K562 (cell line): ENCODE measurements around the gene SEMA3C. TPM values are rescaled to one million over a fixed set of nuclear protein-coding genes. Genes with fewer than 3 reads are reported as not detected.

Experiments
- ATAC-seq: fragments of 200-7000 bp; cut with Tn5 transposase; 3 replicates; pipeline ENCODE4 v1.9.1; 2020; ENCODE audit warnings: moderate library complexity
- BruUV-seq: library from RNA; stranded (reverse); fragments of 400-500 nt; replicated peaks from 2 replicates; lab custom pipeline; 2021; lab: Mats Ljungman, UMichigan
- CTCF ChIA-PET: fragments of 300-600 bp; formaldehyde crosslinking; extraction: SDS; loops from one replicate; lab custom pipeline; 2021; ENCODE audit warnings: low intra/inter-chr PET ratio; lab: Yijun Ruan, JAX
- POLR2A ChIA-PET: fragments of 300-600, 350-650 bp; sonication (Branson Sonifier 250); formaldehyde crosslinking; extraction: SDS; loops from one replicate; lab custom pipeline; 2021; ENCODE audit warnings: antibody characterized with exemption, inconsistent platforms; lab: Yijun Ruan, JAX
- DNase-seq, 4 experiments: peaks; one replicate each; pipeline versions ENCODE4 v3.0.0 to v3.0.0-alpha.2; 2011 to 2018; ENCODE audit warnings: low spot score in 3 of 4, mixed read lengths in 3 of 4; ENCODE audit errors: extremely low read depth in 1 of 4
- FAIRE-seq: peaks from 2 replicates; lab custom pipeline; 2011; peaks lifted over from hg19 to GRCh38; lab: Jason Lieb, UNC
- H2AFZ ChIP-seq: 2 replicates; pipeline ENCODE4 v1.6.0; 2011; ENCODE audit warnings: low read depth, low read length, control low read depth, inconsistent platforms
- H3K27ac ChIP-seq: fragments of 200-600 bp; 3 replicates; pipeline ENCODE4 v1.8.0; 2011; ENCODE audit warnings: low read depth, mild to moderate bottlenecking, control low read depth, inconsistent platforms, low read length, moderate library complexity, mixed read lengths; ENCODE audit errors: extremely low read depth
- H3K27me3 ChIP-seq, 2 experiments: fragments of 300-600 bp in 1 of 2; 2 replicates in 1 of 2; 3 replicates in 1 of 2; pipeline versions ENCODE4 v1.6.0 to v1.8.0; 2011; ENCODE audit warnings: inconsistent platforms in 2 of 2, low read length in 2 of 2, mild to moderate bottlenecking in 1 of 2, mixed read lengths in 1 of 2, moderate library complexity in 1 of 2; ENCODE audit not compliant: control insufficient read depth in 2 of 2, insufficient read depth in 2 of 2
- H3K36me3 ChIP-seq: fragments of 300-600 bp; 3 replicates; pipeline ENCODE4 v1.8.0; 2011; ENCODE audit warnings: mild to moderate bottlenecking, low read length, inconsistent platforms; ENCODE audit not compliant: control insufficient read depth, insufficient read depth
- H3K4me1 ChIP-seq, 2 experiments: fragments of 200-600 bp in 1 of 2; replicated peaks in 1 of 2; 2 replicates in 1 of 2; 3 replicates in 1 of 2; pipeline versions ENCODE4 v1.5.1 to v1.8.0; 2011; ENCODE audit warnings: inconsistent platforms in 2 of 2, low read length in 2 of 2, mild to moderate bottlenecking in 1 of 2, mixed read lengths in 1 of 2, moderate library complexity in 1 of 2; ENCODE audit not compliant: control insufficient read depth in 2 of 2, insufficient read depth in 2 of 2
- H3K4me2 ChIP-seq: 2 replicates; pipeline ENCODE4 v1.6.1; 2011; ENCODE audit warnings: low read length, control low read depth, inconsistent platforms, mixed read lengths; ENCODE audit not compliant: insufficient read depth
- H3K4me3 ChIP-seq: fragments of 200-600 bp; sonication (generic), shearing (Covaris generic); 2 replicates; pipeline ENCODE4 v1.5.1; 2016; ENCODE audit warnings: control low read depth, inconsistent platforms
- H3K79me2 ChIP-seq: fragments of 200-600 bp; 3 replicates; pipeline ENCODE4 v1.8.0; 2011; ENCODE audit warnings: low read length, inconsistent platforms; ENCODE audit not compliant: control insufficient read depth, insufficient read depth
- H3K9ac ChIP-seq, 2 experiments: 2 replicates each; pipeline versions ENCODE4 v1.6.0 to v1.6.1; 2011; ENCODE audit warnings: low read depth in 2 of 2, low read length in 2 of 2, control low read depth in 1 of 2, inconsistent platforms in 1 of 2, mild to moderate bottlenecking in 1 of 2, mixed read lengths in 1 of 2; ENCODE audit not compliant: insufficient read depth in 1 of 2
- H3K9me1 ChIP-seq: one replicate; pipeline ENCODE4 v1.6.0; 2011; ENCODE audit warnings: inconsistent platforms, mild to moderate bottlenecking, low read length, moderate library complexity; ENCODE audit not compliant: control insufficient read depth, insufficient read depth
- H3K9me3 ChIP-seq: replicated peaks from 2 replicates; pipeline ENCODE4 v1.5.1; 2011; ENCODE audit warnings: low read depth, low read length, inconsistent platforms; ENCODE audit not compliant: control insufficient read depth, insufficient read depth
- H4K20me1 ChIP-seq: replicated peaks from 2 replicates; pipeline ENCODE4 v1.6.1; 2011; ENCODE audit warnings: low read length, inconsistent platforms, mixed read lengths; ENCODE audit not compliant: control insufficient read depth, insufficient read depth
- ATF1 ChIP-seq, 2 experiments: fragments of 450-650 bp in 1 of 2; IDR thresholded peaks; 2 replicates each; pipeline ENCODE4 v1.6.1; 2016; ENCODE audit warnings: missing compliant biosample characterization in 1 of 2, missing genetic modification characterization in 1 of 2
- C11orf30 ChIP-seq: fragments of 450-650 bp; IDR thresholded peaks from 2 replicates; pipeline ENCODE4 v1.6.1; 2016; ENCODE audit warnings: low read depth, mild to moderate bottlenecking
- DMBX1 ChIP-seq: fragments of 250-450 bp; sonication (Bioruptor Pico); IDR thresholded peaks from 2 replicates; pipeline ENCODE4 v1.8.0; 2022; ENCODE audit warnings: inconsistent platforms, mild to moderate bottlenecking, moderate library complexity, borderline replicate concordance
- EP300 ChIP-seq: IDR thresholded peaks from 2 replicates; pipeline ENCODE4 v1.6.1; 2012; ENCODE audit warnings: low read length, improper control_type of control experiment
- ERF ChIP-seq: fragments of 450-650 bp; formaldehyde crosslinking; IDR thresholded peaks from 2 replicates; pipeline ENCODE4 v1.4.0; 2020; ENCODE audit warnings: mild to moderate bottlenecking, mixed read lengths
- FIP1L1 ChIP-seq: fragments of 200-400 bp; formaldehyde crosslinking; IDR thresholded peaks from 2 replicates; pipeline ENCODE4 v1.6.1; 2018; ENCODE audit warnings: mild to moderate bottlenecking, low read depth, low read length; ENCODE audit not compliant: poor library complexity, severe bottlenecking
- JUND ChIP-seq, 2 experiments: IDR thresholded peaks; 2 replicates in 1 of 2; 3 replicates in 1 of 2; pipeline ENCODE4 v1.6.1; 2011; ENCODE audit warnings: borderline replicate concordance in 2 of 2, low read depth in 2 of 2, low read length in 2 of 2, improper control_type of control experiment in 1 of 2, missing biosample characterization in 1 of 2, missing genetic modification characterization in 1 of 2, missing genetic modification reagents in 1 of 2
- KDM4B ChIP-seq, 2 experiments: fragments of 450-650 bp in 1 of 2; sonication (generic) in 1 of 2; IDR thresholded peaks; 2 replicates each; pipeline ENCODE4 v1.6.1; 2016 to 2017; ENCODE audit warnings: borderline replicate concordance in 2 of 2, antibody characterized with exemption in 1 of 2, low read depth in 1 of 2, mild to moderate bottlenecking in 1 of 2
- NFXL1 ChIP-seq: fragments of 450-650 bp; formaldehyde crosslinking; IDR thresholded peaks from 2 replicates; pipeline ENCODE4 v1.4.0; 2021; ENCODE audit warnings: mild to moderate bottlenecking
- NR2C2 ChIP-seq, 2 experiments: fragments of 200-800 bp in 1 of 2; sonication (Bioruptor generic) in 1 of 2; sonication (generic) in 1 of 2; formaldehyde crosslinking in 1 of 2; IDR thresholded peaks; 2 replicates each; pipeline versions ENCODE4 v1.6.1 to v1.8.0; 2016 to 2022; ENCODE audit warnings: mild to moderate bottlenecking in 1 of 2, missing compliant biosample characterization in 1 of 2, missing genetic modification characterization in 1 of 2, missing genetic modification reagents in 1 of 2
- RCOR1 ChIP-seq, 2 experiments: IDR thresholded peaks; 2 replicates each; pipeline ENCODE4 v1.6.1; 2012; ENCODE audit warnings: low read depth in 2 of 2, low read length in 2 of 2, borderline replicate concordance in 1 of 2, improper control_type of control experiment in 1 of 2
- TRIM24 ChIP-seq, 2 experiments: fragments of 450-650 bp; IDR thresholded peaks; 2 replicates each; pipeline ENCODE4 v1.6.1; 2016
- ZNF23 ChIP-seq: fragments of 250-450 bp; sonication (Bioruptor Pico); IDR thresholded peaks from 2 replicates; pipeline ENCODE4 v1.4.0; 2020; ENCODE audit warnings: mild to moderate bottlenecking
- ZNF668 ChIP-seq: fragments of 250-450 bp; sonication (Bioruptor Pico); IDR thresholded peaks from 2 replicates; pipeline ENCODE4 v1.8.0; 2022; ENCODE audit warnings: mild to moderate bottlenecking, inconsistent platforms
- WGBS: fragments of 100-300 bp; shearing (Covaris generic); methylation state at CpG from one replicate; pipeline ENCODE4 v1.1.6; 2016; ENCODE audit warnings: low coverage, mixed read lengths; ENCODE audit not compliant: insufficient coverage; ENCODE audit errors: missing lambda C conversion rate; 5-methylcytosine and 5-hydroxymethylcytosine counted together
- in situ Hi-C: fragments of 300-500 bp; cut with MboI; formaldehyde crosslinking; loops from 4 replicates; pipeline ENCODE4 v1.15.0; 2018; ENCODE audit warnings: inconsistent platforms, mixed read lengths
- intact Hi-C: fragments of 100-400 bp; cut with micrococcal nuclease; formaldehyde crosslinking; loops from 2 replicates; pipeline ENCODE4 v1.14.2; 2022
- polyA plus RNA-seq, 8 experiments: library from polyadenylated mRNA; depleted of rRNA in 4 of 8; stranded (reverse) in 5 of 8; unstranded in 3 of 8; fragments of >200 nt; fragmentation: Nextera tagmentation in 2 of 8; fragmentation: Illumina TruSeq in 1 of 8; extraction: Ambion mirVana in 2 of 8; extraction: Trizol in 1 of 8; gene quantifications; 2 replicates each; pipeline versions ENCODE4 v1.2.1 to v1.2.3, GENCODE V29; 2011 to 2014; ENCODE audit warnings: inconsistent platforms in 1 of 8, missing spikeins in 1 of 8
- total RNA-seq, 7 experiments: library from RNA; depleted of rRNA in 6 of 7; stranded (reverse); fragments of >200 nt in 6 of 7; fragmentation: Illumina TruSeq in 2 of 7; extraction: Trizol in 2 of 7; gene quantifications; 2 replicates each; pipeline versions ENCODE4 v1.2.1 to v1.2.3, GENCODE V29; 2011 to 2021; ENCODE audit warnings: low replicate concordance in 1 of 7
- TF ChIP-seq, protein P1 (sequence below): sonication (generic); formaldehyde crosslinking; IDR thresholded peaks from 2 replicates; pipeline ENCODE4 v1.8.1; 2023; ENCODE audit warnings: mild to moderate bottlenecking, missing genetic modification reagents
- TF ChIP-seq, protein P2 (sequence below): fragments of 250-450 bp; sonication (Bioruptor Pico); IDR thresholded peaks from 2 replicates; pipeline ENCODE4 v1.4.0; 2020; ENCODE audit warnings: mild to moderate bottlenecking, moderate library complexity, borderline replicate concordance

The SEMA3C gene
- total and polyA plus RNA-seq, 9 of the 15 experiments (the other 6 are each of a cell fraction or from before 2014, with no cell fraction given) = 0.04 to 0.36 (median 0.12) TPM; not detected in 3

DNA sequence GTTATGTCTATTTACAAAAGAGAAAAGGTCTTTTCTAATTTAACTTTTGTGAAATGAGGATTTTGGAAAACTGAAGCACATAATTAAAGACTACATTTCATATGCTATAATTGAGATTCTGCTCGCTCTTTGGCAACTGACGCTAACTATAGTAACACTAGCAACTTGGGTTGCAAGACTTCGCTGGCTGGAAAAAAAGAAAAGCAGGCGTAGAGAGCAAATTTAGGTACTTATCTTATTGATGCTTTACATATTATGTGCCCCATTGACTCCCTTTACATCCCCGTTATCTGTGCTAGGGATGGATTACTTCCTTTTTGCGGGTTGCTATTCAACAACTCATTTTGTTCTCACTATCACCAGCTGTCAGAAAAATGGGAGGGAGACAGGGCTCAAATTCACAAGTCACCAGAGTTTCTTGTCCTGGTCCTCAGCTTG, 10.5 kb downstream of the SEMA3C start (continued):
- TF ChIP-seq, protein P1, sequence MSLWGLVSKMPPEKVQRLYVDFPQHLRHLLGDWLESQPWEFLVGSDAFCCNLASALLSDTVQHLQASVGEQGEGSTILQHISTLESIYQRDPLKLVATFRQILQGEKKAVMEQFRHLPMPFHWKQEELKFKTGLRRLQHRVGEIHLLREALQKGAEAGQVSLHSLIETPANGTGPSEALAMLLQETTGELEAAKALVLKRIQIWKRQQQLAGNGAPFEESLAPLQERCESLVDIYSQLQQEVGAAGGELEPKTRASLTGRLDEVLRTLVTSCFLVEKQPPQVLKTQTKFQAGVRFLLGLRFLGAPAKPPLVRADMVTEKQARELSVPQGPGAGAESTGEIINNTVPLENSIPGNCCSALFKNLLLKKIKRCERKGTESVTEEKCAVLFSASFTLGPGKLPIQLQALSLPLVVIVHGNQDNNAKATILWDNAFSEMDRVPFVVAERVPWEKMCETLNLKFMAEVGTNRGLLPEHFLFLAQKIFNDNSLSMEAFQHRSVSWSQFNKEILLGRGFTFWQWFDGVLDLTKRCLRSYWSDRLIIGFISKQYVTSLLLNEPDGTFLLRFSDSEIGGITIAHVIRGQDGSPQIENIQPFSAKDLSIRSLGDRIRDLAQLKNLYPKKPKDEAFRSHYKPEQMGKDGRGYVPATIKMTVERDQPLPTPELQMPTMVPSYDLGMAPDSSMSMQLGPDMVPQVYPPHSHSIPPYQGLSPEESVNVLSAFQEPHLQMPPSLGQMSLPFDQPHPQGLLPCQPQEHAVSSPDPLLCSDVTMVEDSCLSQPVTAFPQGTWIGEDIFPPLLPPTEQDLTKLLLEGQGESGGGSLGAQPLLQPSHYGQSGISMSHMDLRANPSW = no peak
- TF ChIP-seq ERF (CRISPR knock-in tag) (no peak), JUND (IDR thresholded peaks at IDR 0.05; ENCODE audit: borderline replicate concordance, low read depth, low read length) (no peak), JUND (tag; IDR thresholded peaks at IDR 0.05; ENCODE audit: borderline replicate concordance, low read depth, low read length) (no peak), FIP1L1 (no peak)

DNA sequence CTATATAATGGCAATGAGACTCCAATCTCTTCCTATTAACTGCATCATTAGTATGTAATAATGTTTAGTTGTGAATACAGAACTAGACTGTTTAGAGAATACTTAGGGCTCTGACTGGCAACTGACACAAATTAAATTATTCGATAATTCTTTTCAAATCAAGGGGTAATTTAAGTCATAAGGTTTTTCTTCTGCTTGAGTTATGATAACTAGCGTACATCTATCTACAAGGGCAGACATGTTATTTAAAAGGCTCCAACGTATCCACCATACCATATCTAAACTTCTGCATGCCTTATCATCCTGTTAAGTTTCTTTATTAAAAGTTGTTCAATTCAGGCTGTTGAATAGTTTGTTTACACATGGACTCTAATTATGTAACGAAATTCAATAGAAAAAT, 11.2 kb downstream of the SEMA3C start:
- in situ Hi-C loops (loop anchor here (25.0 kb wide), 1 partner anchor 555 kb away; no protein-coding TSS in a partner anchor), intact Hi-C loops (no loop called here)
- Histone ChIP-seq H4K20me1 (no peaks in the 10 kb centered on the region), H3K9me3 (no peaks in the 10 kb centered on the region), H3K4me3 (no peak overlapping the region), H3K9me1 (no peaks in the 10 kb centered on the region), H3K27ac (no peak overlapping the region), H2AFZ (no peak overlapping the region), H3K79me2 (no peaks in the 10 kb centered on the region), H3K9ac (no peak overlapping the region), H3K4me2 (no peak overlapping the region), H3K27me3 (no peaks in the 10 kb centered on the region), H3K4me1 (no peaks in the 10 kb centered on the region), H3K36me3 (no peaks in the 10 kb centered on the region)
- no peak for FAIRE-seq
- ATAC-seq = no peak
- WGBS = 0% methylated on average over 4 of the region's 4 CpGs
- no TSS peak for BruUV-seq
- POLR2A ChIA-PET = no interaction called here
- no peak for DNase-seq
- CTCF ChIA-PET = no interaction called here
- no peak for TF ChIP-seq C11orf30
- no peak for TF ChIP-seq DMBX1 (CRISPR knock-in tag)
- no peak for TF ChIP-seq TRIM24 (IDR thresholded peaks at IDR 0.05)
- TF ChIP-seq, protein P2, sequence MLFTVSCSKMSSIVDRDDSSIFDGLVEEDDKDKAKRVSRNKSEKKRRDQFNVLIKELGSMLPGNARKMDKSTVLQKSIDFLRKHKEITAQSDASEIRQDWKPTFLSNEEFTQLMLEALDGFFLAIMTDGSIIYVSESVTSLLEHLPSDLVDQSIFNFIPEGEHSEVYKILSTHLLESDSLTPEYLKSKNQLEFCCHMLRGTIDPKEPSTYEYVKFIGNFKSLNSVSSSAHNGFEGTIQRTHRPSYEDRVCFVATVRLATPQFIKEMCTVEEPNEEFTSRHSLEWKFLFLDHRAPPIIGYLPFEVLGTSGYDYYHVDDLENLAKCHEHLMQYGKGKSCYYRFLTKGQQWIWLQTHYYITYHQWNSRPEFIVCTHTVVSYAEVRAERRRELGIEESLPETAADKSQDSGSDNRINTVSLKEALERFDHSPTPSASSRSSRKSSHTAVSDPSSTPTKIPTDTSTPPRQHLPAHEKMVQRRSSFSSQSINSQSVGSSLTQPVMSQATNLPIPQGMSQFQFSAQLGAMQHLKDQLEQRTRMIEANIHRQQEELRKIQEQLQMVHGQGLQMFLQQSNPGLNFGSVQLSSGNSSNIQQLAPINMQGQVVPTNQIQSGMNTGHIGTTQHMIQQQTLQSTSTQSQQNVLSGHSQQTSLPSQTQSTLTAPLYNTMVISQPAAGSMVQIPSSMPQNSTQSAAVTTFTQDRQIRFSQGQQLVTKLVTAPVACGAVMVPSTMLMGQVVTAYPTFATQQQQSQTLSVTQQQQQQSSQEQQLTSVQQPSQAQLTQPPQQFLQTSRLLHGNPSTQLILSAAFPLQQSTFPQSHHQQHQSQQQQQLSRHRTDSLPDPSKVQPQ (CRISPR knock-in tag) = no peak
- no peak for TF ChIP-seq ATF1 (CRISPR knock-in tag; IDR thresholded peaks at IDR 0.05)
- no peak for TF ChIP-seq ATF1 (tag; IDR thresholded peaks at IDR 0.05)
- TF ChIP-seq EP300 = no peak
- TF ChIP-seq NR2C2 (CRISPR knock-in tag; IDR thresholded peaks at IDR 0.05) = no peak
- TF ChIP-seq NR2C2 (tag; IDR thresholded peaks at IDR 0.05) = no peak
- no peak for TF ChIP-seq ZNF668 (CRISPR knock-in tag)
- TF ChIP-seq ZNF23 = no peak
- no peak for TF ChIP-seq NFXL1 (CRISPR knock-in tag)
- no peak for TF ChIP-seq KDM4B (IDR thresholded peaks at IDR 0.05; ENCODE audit: borderline replicate concordance in 2 of 2, low read depth in 1 of 2)
- TF ChIP-seq RCOR1 (IDR thresholded peaks at IDR 0.05; ENCODE audit: borderline replicate concordance in 1 of 2, low read depth in 2 of 2, low read length in 2 of 2) = no peak
